Right lobe of liver (tissue), 6 donors: ENCODE measurements around the gene CCL3. TPM values are rescaled to one million over a fixed set of nuclear protein-coding genes. Genes with fewer than 3 reads are reported as not detected.

Source experiments
- ATAC-seq, 4 donors: fragments of 200-7000 bp; cut with Tn5 transposase; one replicate each; pipeline ENCODE4 v1.9.1; 2020; ENCODE audit warnings: mild to moderate bottlenecking in 4 of 4, moderate library complexity in 4 of 4
- DNase-seq, 3 donors: peaks; one replicate each; pipeline ENCODE4 v3.0.0-alpha.2; 2020
- H3K27ac ChIP-seq, 3 donors: fragments of 200-600 bp; one replicate each; pipeline ENCODE4 v1.8.0; 2022
- H3K27me3 ChIP-seq, 2 donors: fragments of 200-600 bp; one replicate each; pipeline ENCODE4 v1.8.0; 2022
- H3K36me3 ChIP-seq, 4 donors: fragments of 200-600 bp; sonication (generic) in 1 of 4; one replicate each; pipeline versions ENCODE4 v1.5.1 to v1.8.0; 2017 to 2022; ENCODE audit warnings: control low read depth in 1 of 4
- H3K4me1 ChIP-seq, 4 donors: fragments of 200-600 bp; sonication (generic) in 1 of 4; one replicate each; pipeline versions ENCODE4 v1.5.1 to v1.8.0; 2017 to 2022; ENCODE audit warnings: control low read depth in 1 of 4
- H3K4me3 ChIP-seq, 3 donors: fragments of 200-600 bp; one replicate each; pipeline ENCODE4 v1.8.0; 2022
- H3K9me3 ChIP-seq, 4 donors: fragments of 200-600 bp; sonication (generic) in 1 of 4; one replicate each; pipeline versions ENCODE4 v1.5.1 to v1.8.0; 2017 to 2022; ENCODE audit warnings: control low read depth in 1 of 4
- POLR2A ChIP-seq: fragments of 450-650 bp; IDR thresholded peaks from one replicate; pipeline ENCODE4 v1.6.1; 2017; ENCODE audit warnings: antibody characterized with exemption, mild to moderate bottlenecking
- WGBS: methylation state at CpG from one replicate; pipeline ENCODE4 v1.1.6; 2018; ENCODE audit warnings: low coverage, low lambda C conversion rate; ENCODE audit not compliant: insufficient coverage; ENCODE audit errors: missing lambda C conversion rate; 5-methylcytosine and 5-hydroxymethylcytosine counted together
- intact Hi-C, 2 donors: fragments of 100-400 bp; cut with DNase I; formaldehyde crosslinking; loops; one replicate each; pipeline versions ENCODE4 v1.11.2 to v1.14.1; 2022
- long read RNA-seq: library from polyadenylated mRNA; unstranded; transcript quantifications from one replicate; pipeline ENCODE4 v2.0.0, GENCODE V29; 2019
- total RNA-seq, 6 experiments: library from RNA; depleted of rRNA in 2 of 6; stranded (reverse); fragments of >200 nt in 2 of 6; fragmentation: NEBNext Ultra II Directional in 3 of 6; extraction: Animal tissue kit (Norgen Biotek cat#: 25700) in 3 of 6; gene quantifications; one replicate each; pipeline versions ENCODE4 v1.1.0 to v1.2.4, GENCODE V29; 2016 to 2023
- TF ChIP-seq, protein P1 (sequence below), 4 donors: fragments of 200-600 bp in 3 of 4; fragments of 450-650 bp in 1 of 4; IDR thresholded peaks; one replicate each; pipeline versions ENCODE4 v1.5.1 to v1.8.0; 2016 to 2022; ENCODE audit warnings: antibody characterized with exemption in 4 of 4, mild to moderate bottlenecking in 2 of 4
- donor health status: DM: no; HTN: yes; CAD: no.
- donor health status: DM: no; HTN: no; CAD: no.
- donor health status: DM: no; HTN: no; CAD: no.
- donor health status: DM: no; HTN: yes; CAD: no.
- donor health status: DM: no; HTN: yes; CAD: no.

CCL3 gene
- total RNA-seq: 10 to 100 TPM in 1 of 6 experiments, 1 to 10 TPM in 1, under 1 TPM in 3, not detected in 1; 0.43 to 18.2 (median 0.53) TPM
- long read RNA-seq, partial matches to known transcripts: 0 of 2 reads
- long read RNA-seq, other reads (novel, unspliced or antisense): 0 of 2 reads

DNA sequence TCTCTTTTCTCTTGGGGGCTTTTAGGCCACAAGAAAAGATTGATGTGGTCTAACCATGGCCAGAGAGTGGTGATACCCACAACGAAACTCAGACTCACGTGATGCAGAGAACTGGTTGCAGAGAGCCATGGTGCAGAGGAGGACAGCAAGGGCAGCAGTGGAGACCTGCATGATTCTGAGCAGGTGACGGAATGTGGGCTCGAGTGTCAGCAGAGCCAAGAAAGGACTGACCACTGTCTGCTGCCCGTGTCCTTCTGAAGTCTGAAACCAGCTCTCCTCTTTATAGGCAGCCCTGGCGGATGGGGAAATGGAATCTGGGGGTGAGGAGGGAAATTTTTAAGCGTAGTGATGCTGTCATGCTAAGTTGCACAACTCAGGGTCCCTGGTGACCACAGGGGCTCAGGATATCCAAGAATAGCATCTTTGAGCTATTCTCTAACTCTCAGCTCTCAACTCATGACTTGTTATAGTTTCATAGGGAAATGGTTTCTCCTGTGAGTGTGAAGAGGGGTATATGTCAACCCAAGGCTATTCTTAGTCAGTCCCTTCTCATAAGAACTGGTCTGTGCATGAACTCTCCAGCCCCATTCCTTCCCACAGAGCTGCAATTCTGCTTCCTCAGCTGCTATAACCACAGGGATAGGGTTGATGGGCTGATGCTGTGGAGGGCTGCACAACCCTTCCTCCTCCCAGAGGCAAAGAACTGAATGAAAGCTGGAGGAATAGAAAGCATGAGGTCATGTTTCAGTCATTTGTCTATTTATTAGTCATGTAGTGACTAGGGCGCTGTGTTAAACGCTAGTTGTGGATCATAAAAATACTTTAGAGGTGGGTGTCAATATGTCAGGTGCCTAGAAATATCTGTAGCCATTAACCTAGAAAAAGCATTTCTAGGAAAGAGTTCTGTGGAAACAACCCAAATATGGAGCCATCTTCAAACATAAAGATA is at the start of gene CCL3:
CCL3 (minus strand) TSS at position 256 of the 949 bp plus-strand sequence; CDS start at position 171, 85 bp downstream.
- ATAC-seq (peak in 3 of 4 donors; percentile 24 to 28 (median 28)), DNase-seq (peak in 1 of 3 donors; percentile 40)
- intact Hi-C loops: no loop called here
- H3K36me3 ChIP-seq: no peaks in the 10 kb centered on the region
- no peak for TF ChIP-seq POLR2A
- TF ChIP-seq, protein P1, sequence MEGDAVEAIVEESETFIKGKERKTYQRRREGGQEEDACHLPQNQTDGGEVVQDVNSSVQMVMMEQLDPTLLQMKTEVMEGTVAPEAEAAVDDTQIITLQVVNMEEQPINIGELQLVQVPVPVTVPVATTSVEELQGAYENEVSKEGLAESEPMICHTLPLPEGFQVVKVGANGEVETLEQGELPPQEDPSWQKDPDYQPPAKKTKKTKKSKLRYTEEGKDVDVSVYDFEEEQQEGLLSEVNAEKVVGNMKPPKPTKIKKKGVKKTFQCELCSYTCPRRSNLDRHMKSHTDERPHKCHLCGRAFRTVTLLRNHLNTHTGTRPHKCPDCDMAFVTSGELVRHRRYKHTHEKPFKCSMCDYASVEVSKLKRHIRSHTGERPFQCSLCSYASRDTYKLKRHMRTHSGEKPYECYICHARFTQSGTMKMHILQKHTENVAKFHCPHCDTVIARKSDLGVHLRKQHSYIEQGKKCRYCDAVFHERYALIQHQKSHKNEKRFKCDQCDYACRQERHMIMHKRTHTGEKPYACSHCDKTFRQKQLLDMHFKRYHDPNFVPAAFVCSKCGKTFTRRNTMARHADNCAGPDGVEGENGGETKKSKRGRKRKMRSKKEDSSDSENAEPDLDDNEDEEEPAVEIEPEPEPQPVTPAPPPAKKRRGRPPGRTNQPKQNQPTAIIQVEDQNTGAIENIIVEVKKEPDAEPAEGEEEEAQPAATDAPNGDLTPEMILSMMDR (IDR thresholded peaks at IDR 0.05): no peak
- H3K9me3 ChIP-seq: no peaks in the 10 kb centered on the region
- peaks cover 0 to 25% (median 8%) of the 10 kb centered on the region in 4 donors for H3K4me1 ChIP-seq
- H3K4me3 ChIP-seq: no peak within 1 kb of the TSS
- 58% methylated on average over 9 of the region's 9 CpGs for WGBS
- peak within 1 kb of the TSS; percentile 31 to 38 (median 36) for H3K27ac ChIP-seq
- H3K27me3 ChIP-seq: no peaks in the 10 kb centered on the region

DNA sequence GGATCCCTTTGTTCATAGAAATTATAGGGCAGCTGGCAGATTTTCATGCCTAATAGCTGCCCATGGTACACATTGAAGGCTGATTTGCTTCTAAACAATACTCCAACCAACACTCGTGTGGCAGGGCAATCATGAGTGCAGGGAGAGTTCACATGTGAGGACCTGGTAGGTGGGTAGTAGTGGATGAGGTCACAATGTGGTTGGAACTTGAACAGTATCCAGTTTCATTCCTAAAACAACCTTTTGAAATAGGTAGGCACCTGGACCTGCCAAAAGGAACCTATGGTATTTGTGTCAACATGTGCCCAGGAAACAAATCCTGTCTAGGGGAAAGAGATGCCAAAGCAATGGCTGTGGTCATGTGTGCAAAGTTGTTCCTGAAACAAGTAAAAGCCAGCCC is 46.5 kb upstream of the CCL3 start:
- Histone ChIP-seq H3K4me3 (no peak overlapping the region), H3K36me3 (no peaks in the 10 kb centered on the region), H3K27ac (no peak overlapping the region), H3K4me1 (no peaks in the 10 kb centered on the region), H3K9me3 (no peaks in the 10 kb centered on the region), H3K27me3 (no peaks in the 10 kb centered on the region)
- intact Hi-C loops: no loop called here
- no peak for DNase-seq
- no peak for TF ChIP-seq POLR2A
- TF ChIP-seq, protein P1 (IDR thresholded peaks at IDR 0.05): no peak
- 100% methylated on average over 1 of the region's 1 CpG for WGBS
- no peak for ATAC-seq

DNA sequence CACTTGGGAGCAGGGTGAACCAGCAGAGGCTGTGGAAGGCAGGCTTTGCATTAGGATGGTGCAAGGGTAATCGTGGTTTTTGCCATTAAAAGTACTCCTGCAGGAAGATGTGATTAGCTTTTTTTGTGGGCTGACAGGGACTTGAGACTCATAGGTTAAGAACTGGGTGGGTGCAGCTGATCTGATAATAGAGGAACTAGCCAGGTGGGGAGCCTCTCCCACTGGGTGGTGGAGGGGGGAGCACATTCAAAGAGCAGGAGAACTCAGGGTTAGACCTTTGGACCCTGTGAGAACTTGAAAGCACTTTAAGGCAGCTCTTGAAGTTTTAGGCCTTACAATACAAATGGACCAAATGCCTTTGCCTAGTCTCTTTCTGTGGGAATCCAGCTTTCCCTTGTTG is 46.1 kb upstream of the CCL3 start:
- intact Hi-C loops: no loop called here
- no peak overlapping the region for H3K27ac ChIP-seq

DNA sequence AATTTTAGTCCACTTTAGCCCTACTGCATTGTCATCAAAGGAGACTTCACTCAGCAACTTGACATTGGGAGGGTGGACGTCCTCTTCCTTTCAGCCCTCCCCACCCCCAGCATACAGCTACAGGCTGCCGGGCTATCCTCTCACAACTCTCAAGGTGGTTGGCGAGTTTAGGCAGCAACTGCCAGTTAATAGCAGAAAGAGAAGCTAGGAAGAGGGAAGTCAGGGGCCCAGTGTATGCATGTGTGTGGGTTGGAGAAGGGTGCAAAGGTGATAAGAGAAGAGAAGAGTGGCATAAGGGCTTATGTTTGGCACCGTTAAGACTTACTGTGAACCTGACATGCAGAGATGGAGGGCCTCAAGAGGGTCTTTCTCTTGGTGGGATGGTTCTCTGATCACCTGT is 45.5 kb upstream of the CCL3 start:
- intact Hi-C loops: no loop called here
- H3K4me1 ChIP-seq: no peaks in the 10 kb centered on the region
- TF ChIP-seq, protein P1 (IDR thresholded peaks at IDR 0.05): no peak
- no peak for TF ChIP-seq POLR2A
- H3K9me3 ChIP-seq: no peaks in the 10 kb centered on the region
- no peak overlapping the region for H3K4me3 ChIP-seq
- H3K27ac ChIP-seq: no peak overlapping the region
- 60% methylated on average over 1 of the region's 4 CpGs for WGBS
- DNase-seq (no peak), ATAC-seq (no peak)
- H3K36me3 ChIP-seq: no peaks in the 10 kb centered on the region
- no peaks in the 10 kb centered on the region for H3K27me3 ChIP-seq

More for the DNA sequence above, 46.1 kb upstream of the CCL3 start:
- ATAC-seq (no peak), DNase-seq (no peak)
- no peaks in the 10 kb centered on the region for H3K9me3 ChIP-seq
- 75% methylated on average over 1 of the region's 1 CpG for WGBS
- H3K4me1 ChIP-seq: no peaks in the 10 kb centered on the region
- H3K36me3 ChIP-seq: no peaks in the 10 kb centered on the region
- TF ChIP-seq POLR2A: no peak
- TF ChIP-seq, protein P1 (IDR thresholded peaks at IDR 0.05): no peak
- H3K27me3 ChIP-seq: no peaks in the 10 kb centered on the region
- H3K4me3 ChIP-seq: no peak overlapping the region
